Endothelial cell of umbilical vein (primary cell): ENCODE measurements around the gene ALDH1A2.

Experiments
- JUN ChIP-seq: IDR thresholded peaks from 2 replicates; pipeline ENCODE4 v1.6.1; 2011; ENCODE audit warnings: borderline replicate concordance, low read depth; ENCODE audit not compliant: insufficient read length, insufficient read depth
- POLR2A ChIP-seq: IDR thresholded peaks from 2 replicates; pipeline ENCODE4 v1.6.1; 2012; ENCODE audit warnings: low read depth, mild to moderate bottlenecking, control low read depth, low read length
- POLR2AphosphoS5 ChIP-seq: IDR thresholded peaks from 2 replicates; pipeline ENCODE4 v1.6.1; 2012; ENCODE audit warnings: low read depth, mild to moderate bottlenecking, control low read depth, low read length, moderate library complexity; ENCODE audit not compliant: insufficient read depth
- TF ChIP-seq, protein P1 (sequence below), 2 donors: IDR thresholded peaks; 1 replicate in 1 of 2; 2 replicates in 1 of 2; pipeline ENCODE4 v1.5.1; 2011; ENCODE audit warnings: low read length in 2 of 2, mild to moderate bottlenecking in 2 of 2, moderate library complexity in 2 of 2, control low read depth in 1 of 2, inconsistent platforms in 1 of 2, low read depth in 1 of 2; ENCODE audit not compliant: insufficient read depth in 1 of 2; ENCODE audit errors: extremely low read depth in 1 of 2

DNA sequence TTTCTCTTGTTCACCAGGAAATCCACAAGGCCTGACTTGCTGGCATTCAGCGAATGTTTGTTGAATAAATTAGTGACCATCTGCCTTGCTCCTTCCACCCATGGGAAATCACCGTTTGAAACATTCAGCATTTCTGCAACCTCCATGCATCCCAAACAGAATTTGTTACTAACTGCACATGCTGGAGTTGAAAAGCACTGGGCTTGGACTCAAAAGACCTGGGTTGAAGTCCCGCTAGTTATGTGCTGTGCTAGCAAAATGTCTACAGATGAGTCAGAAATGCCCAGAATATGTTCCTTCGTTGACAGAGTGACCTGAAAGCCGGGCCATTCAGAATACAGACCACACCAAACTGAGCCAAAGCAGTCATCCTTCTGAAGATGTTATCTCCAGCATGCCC is 144.6 kb downstream of the ALDH1A2 start:
- TF ChIP-seq POLR2A = no peak
- TF ChIP-seq JUN = no peak
- TF ChIP-seq, protein P1, sequence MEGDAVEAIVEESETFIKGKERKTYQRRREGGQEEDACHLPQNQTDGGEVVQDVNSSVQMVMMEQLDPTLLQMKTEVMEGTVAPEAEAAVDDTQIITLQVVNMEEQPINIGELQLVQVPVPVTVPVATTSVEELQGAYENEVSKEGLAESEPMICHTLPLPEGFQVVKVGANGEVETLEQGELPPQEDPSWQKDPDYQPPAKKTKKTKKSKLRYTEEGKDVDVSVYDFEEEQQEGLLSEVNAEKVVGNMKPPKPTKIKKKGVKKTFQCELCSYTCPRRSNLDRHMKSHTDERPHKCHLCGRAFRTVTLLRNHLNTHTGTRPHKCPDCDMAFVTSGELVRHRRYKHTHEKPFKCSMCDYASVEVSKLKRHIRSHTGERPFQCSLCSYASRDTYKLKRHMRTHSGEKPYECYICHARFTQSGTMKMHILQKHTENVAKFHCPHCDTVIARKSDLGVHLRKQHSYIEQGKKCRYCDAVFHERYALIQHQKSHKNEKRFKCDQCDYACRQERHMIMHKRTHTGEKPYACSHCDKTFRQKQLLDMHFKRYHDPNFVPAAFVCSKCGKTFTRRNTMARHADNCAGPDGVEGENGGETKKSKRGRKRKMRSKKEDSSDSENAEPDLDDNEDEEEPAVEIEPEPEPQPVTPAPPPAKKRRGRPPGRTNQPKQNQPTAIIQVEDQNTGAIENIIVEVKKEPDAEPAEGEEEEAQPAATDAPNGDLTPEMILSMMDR (IDR thresholded peaks at IDR 0.05; ENCODE audit: extremely low read depth in 1 of 2, insufficient read depth in 1 of 2, low read depth in 1 of 2, low read length in 2 of 2) = no peak
- no peak for TF ChIP-seq POLR2AphosphoS5
